Measurements from ENCODE around the gene GDPGP1.

DNA sequence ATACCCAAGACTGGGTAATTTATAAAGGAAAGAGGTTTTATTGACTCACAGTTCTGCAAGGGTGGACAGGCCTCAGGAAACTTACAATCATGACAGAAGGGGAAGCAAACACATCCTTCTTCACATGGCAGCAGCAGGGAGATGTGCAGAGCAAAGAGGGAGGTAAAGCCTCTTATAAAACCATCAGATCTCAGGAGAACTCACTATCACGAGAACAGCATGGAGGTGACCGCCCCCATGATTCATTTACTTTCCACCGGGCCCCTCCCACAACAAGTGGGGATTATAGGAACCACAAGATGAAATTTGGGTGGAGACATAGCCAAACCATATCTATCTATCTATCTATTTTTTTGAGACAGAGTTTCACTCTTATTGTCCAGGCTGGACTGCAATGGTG, 5.4 kb downstream of the GDPGP1 start:
- TF ChIP-seq, protein P1, sequence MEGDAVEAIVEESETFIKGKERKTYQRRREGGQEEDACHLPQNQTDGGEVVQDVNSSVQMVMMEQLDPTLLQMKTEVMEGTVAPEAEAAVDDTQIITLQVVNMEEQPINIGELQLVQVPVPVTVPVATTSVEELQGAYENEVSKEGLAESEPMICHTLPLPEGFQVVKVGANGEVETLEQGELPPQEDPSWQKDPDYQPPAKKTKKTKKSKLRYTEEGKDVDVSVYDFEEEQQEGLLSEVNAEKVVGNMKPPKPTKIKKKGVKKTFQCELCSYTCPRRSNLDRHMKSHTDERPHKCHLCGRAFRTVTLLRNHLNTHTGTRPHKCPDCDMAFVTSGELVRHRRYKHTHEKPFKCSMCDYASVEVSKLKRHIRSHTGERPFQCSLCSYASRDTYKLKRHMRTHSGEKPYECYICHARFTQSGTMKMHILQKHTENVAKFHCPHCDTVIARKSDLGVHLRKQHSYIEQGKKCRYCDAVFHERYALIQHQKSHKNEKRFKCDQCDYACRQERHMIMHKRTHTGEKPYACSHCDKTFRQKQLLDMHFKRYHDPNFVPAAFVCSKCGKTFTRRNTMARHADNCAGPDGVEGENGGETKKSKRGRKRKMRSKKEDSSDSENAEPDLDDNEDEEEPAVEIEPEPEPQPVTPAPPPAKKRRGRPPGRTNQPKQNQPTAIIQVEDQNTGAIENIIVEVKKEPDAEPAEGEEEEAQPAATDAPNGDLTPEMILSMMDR (IDR thresholded peaks at IDR 0.05), result no peak
- TF ChIP-seq POLR2A (IDR thresholded peaks at IDR 0.05), result no peak
